ENCODE results near the gene KCNN3.

Gene KCNN3

GRCh38 chr1:154840269-154841176, 29.6 kb downstream of the KCNN3 start:
- DNase-seq (ENCODE audit: low read depth), result no peak

DNA sequence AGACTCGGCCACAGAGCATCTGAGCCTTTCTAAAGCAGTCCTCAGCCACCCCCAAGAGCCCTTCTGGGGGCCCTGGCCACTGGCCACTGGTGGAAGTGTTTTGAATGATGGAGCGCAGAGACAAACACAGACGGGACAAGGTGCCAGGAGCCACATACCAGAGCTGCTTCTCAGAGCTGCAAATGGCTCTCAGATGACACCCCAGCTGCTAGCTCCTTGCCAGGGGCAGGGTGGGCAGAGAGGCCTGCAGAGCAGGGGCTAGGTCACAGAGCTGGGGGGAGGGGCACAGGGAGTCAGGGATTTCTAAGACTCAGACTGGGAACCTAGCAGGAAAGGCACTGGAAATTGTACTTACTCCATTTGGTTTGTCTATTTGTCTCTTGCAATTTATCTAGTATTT, 30.4 kb downstream of the KCNN3 start:
- DNase-seq (ENCODE audit: low read depth), result no peak

GRCh38 chr1:154838988-154839387, 31.1 kb downstream of the KCNN3 start:
- no peak for DNase-seq (ENCODE audit: low read depth)

DNA sequence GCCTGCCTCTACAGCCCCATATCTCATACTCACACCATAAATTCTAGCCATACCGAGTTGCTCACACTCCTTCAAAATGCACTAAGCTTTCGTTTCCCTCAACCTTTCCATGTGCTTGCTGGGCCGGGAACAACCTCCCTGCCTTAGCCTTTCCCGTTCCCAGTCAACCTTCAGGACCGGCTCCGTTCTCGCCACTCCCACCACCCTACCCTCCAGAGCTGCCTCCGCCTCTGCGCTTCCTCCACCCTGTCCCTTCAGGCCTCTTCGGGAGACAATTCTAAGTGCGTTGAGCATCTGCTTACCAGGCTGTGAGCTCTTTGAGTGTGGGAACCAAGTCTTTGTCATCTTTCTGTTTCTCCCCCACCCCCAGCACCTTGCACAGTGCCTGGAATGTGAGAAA, 31.6 kb downstream of the KCNN3 start:
- DNase-seq (ENCODE audit: low read depth), result no peak

GRCh38 chr1:154837672-154838171, 32.4 kb downstream of the KCNN3 start:
- no peak for DNase-seq (ENCODE audit: low read depth)

- DNase-seq (ENCODE audit: low read depth), result no peak
Measured at GRCh38 chr1:154837034-154837671, 32.9 kb downstream of the KCNN3 start.

DNA sequence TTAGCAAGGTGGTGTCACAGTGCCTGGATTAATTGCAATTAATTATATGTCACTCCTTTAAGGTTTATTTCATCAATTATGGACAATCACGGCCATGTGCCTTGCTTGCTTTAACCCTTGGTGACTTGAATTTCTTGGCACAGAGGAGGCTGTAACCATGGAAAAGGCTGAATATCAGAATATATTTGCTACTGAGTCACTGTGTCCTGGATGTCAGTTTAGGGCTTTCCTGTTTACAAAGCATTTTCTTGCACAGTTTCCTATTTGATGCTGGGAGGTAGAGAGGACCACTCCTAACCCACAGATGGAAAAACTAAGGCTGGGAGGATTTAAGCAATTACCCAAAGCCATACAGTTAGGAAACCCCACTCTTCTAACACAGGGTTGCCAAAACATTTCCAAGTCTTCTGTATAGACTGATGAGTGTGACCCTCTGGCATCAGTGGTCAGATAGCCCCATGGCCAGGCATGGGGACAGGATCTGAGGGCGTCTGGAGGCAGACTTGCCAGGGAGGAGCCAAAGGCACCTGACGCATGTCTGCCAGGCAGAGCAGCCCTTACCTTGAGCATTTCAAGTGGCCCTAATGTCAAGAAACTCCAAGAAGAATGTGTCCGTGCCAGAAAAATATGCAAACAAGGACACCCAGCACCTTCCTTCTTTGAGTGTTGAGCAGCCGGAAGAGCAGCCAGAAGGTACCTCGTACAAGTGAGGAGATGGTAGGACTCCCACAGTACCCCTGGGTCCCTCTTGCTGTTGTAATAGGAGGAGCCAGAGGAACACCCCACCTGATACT, 34.4 kb downstream of the KCNN3 start:
- DNase-seq (ENCODE audit: low read depth), result no peak

GRCh38 chr1:154833841-154834240, 36.2 kb downstream of the KCNN3 start:
- DNase-seq (ENCODE audit: low read depth), result no peak

DNA sequence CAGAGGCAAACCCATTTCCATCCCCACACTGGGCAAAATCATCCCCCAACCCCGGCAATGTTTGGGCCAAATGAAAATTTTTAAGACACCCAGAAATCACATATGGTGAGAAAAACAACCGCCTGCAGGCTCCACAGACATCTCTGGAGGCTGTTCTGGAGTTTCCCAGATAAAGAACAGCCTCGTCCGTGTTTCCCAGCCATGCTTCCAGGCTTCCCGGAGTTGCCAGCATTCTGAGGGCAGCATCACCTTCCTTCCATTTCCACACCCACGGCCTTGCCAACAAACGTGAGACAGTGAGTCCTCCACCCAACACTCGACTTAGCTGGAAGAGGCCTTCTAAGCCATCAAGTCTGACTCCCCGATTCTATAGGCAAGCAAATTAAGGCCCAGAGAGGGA, 36.9 kb downstream of the KCNN3 start:
- DNase-seq (ENCODE audit: low read depth), result no peak

DNA sequence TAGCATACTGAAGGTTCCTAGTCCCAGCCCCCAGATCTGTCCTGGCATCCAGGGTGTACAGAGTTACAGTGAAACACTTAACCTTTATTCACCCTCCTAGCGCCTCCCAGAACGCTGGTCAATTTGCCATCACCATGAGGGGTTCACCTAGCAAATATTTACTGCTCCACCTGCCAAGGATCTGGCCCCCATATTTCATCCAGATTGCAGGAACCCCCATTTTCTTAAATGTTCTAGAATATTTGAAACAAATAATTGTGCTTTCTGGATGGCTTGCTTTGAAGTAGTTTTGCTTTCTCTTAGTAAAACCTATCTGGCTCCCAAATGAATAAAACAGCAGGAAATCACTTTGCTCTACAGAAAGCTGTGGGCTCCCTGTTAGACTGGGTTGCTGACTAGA, 37.7 kb downstream of the KCNN3 start:
- DNase-seq (ENCODE audit: low read depth), result no peak

- DNase-seq (ENCODE audit: low read depth), result no peak
Measured at GRCh38 chr1:154831462-154831861, 38.6 kb downstream of the KCNN3 start.

DNA sequence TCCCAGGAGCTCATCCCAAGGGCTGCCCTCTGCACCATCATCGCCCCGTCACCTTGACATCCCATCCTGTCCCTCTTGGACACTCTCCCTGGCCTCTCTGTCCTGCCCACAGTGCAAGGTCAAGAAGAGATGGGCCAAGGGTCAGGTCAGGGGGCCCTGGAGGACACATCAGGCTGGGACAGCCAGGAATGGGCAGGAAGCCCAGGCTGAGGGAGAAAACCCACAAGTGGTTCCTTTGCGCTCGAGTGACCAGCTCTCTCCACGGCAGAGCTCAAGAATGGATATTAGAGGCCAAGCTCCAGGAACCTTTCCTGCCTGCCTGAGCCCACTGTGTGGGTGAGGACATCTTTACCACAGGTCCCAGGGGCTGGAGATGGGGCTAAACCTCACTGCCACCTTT, 41.0 kb downstream of the KCNN3 start:
- DNase-seq (ENCODE audit: low read depth), result no peak

DNA sequence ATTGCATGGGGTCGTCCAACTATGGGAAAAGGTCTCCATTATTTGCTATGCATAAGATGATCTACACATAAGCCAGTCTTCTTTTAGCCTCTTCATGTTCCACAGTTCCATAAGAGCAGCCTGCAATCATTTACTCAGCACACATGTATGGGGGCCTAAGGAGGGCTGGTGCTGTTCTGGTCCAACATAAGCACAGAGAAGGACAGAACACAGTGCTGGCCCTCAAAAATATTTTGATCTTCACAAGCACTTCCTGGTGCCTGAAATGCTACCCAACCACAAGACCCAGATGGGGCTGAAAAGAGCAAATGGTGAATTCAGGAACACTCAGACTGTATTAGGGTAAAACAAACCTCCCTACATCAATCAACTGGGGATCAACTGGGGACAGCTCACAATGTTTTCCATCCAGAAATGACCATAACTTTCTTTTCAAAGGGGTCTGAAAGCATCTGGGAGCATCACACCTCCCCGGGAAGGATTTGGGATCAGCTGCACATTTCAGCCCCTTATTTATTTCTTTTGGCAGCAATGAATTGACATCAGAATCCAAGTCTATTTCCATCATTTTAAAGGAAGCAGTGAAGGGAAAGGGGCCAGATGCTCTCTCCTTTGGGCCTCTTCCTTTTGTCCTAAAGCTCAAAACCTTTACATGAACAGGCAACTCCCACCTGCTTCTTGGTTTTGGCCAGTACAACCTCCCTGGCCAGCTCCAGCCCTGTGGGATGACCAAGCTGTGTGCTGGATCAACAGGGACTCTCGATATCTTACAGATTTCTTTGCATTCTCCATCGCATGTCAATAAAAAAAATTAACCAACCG, 45.7 kb downstream of the KCNN3 start:
- no peak for DNase-seq (ENCODE audit: low read depth)

- no peak for DNase-seq (ENCODE audit: low read depth)
Measured at GRCh38 chr1:154822717-154823116, 47.4 kb downstream of the KCNN3 start.

DNA sequence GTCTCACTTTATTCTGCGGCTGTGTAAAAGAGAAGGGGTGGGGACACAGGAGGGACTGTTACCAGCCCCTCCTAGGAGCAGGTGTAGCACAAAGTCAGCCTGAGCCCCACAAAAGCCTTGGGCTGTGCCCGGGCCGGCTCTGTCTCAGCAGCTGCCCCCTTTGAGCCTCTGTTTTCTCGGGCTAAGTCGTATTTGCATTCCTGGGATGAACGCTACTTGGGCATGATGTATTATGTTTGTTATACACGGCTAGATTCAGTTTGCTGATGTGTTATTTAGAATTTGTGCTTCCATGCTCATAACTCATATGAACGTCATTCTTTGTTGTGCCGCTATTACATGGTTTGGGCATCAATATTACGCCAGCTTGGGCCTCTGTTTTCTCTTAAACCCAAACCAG, 47.8 kb downstream of the KCNN3 start:
- no peak for DNase-seq (ENCODE audit: low read depth)

DNA sequence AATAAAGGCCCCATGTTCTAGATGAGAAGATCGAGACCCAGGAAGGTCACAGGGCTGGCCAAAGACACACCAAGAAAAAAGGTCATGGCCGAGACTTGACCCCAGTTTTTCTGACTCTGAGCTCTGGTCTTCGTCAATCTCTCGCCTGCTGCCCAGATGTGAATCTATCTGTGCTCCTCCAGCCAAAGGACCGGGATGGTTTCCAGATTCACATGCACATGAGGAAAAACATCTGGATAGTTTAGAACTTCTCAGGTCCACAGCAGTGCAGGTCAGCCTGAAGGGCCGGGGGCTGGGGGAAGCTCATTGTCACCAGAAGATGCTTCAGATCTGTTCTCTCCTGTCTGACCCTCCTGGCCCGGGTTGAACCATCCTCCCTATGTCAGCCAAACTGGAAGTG, 49.0 kb downstream of the KCNN3 start:
- no peak for DNase-seq (ENCODE audit: low read depth)

GRCh38 chr1:154820646-154821045, 49.4 kb downstream of the KCNN3 start:
- no peak for DNase-seq (ENCODE audit: low read depth)

- no peak for DNase-seq (ENCODE audit: low read depth)
Measured at GRCh38 chr1:154819628-154820590, 50.2 kb downstream of the KCNN3 start.

GRCh38 chr1:154818911-154819310, 51.2 kb downstream of the KCNN3 start:
- no peak for DNase-seq (ENCODE audit: low read depth)

GRCh38 chr1:154816937-154817336, 53.1 kb downstream of the KCNN3 start:
- no peak for DNase-seq (ENCODE audit: low read depth)

GRCh38 chr1:154816369-154816768, 53.7 kb downstream of the KCNN3 start:
- no peak for DNase-seq (ENCODE audit: low read depth)
